H7 (cell line): Measurements from ENCODE around the gene FAM180B. TPM values are rescaled to one million over a fixed set of nuclear protein-coding genes. Genes with fewer than 3 reads are reported as not detected.
"Not testable (repeated sequence)": the region's sequence is repeated elsewhere in the genome, so short reads cannot be mapped to it uniquely, and the experiment has no call there.

Experiments
- DNase-seq: peaks from one replicate; pipeline ENCODE4 v3.0.0; 2012
- H3K27me3 ChIP-seq: 2 replicates; pipeline ENCODE4 v1.6.0; 2011; ENCODE audit warnings: mild to moderate bottlenecking, low read length; ENCODE audit not compliant: control insufficient read depth, insufficient read depth
- H3K36me3 ChIP-seq: replicated peaks from 2 replicates; pipeline ENCODE4 v1.5.1; 2011; ENCODE audit warnings: low read length; ENCODE audit not compliant: control insufficient read depth, insufficient read depth
- H3K4me3 ChIP-seq: 2 replicates; pipeline ENCODE4 v1.5.1; 2011; ENCODE audit warnings: low read depth, mild to moderate bottlenecking, control low read depth, low read length, moderate library complexity; ENCODE audit not compliant: insufficient read depth
- total RNA-seq: library from RNA; depleted of rRNA; stranded (reverse); fragments of >200 nt; shearing (Covaris generic); gene quantifications from 2 replicates; pipeline ENCODE4 v1.2.3, GENCODE V29; 2014; rRNA removed

Gene FAM180B
- not detected in 2 replicates for total RNA-seq

GRCh38 chr11:47586098-47586855 is at the start of gene FAM180B:
TSS of gene FAM180B (plus strand) at chr11:47586678. CDS start at chr11:47586769, 91 bp downstream.
- Histone ChIP-seq H3K27me3 (no peaks in the 10 kb centered on the region), H3K36me3 (peaks cover 23% of the 10 kb centered on the region), H3K4me3 (no peak within 1 kb of the TSS)
- DNase-seq: peak; percentile 54

GRCh38 chr11:47536915-47537314 is 49.6 kb upstream of the FAM180B start:
- Histone ChIP-seq H3K4me3 (no peak overlapping the region), H3K27me3 (no peaks in the 10 kb centered on the region), H3K36me3 (no peaks in the 10 kb centered on the region)
- DNase-seq: no peak

- no peak for DNase-seq
- Histone ChIP-seq H3K36me3 (no peaks in the 10 kb centered on the region), H3K4me3 (no peak overlapping the region), H3K27me3 (no peaks in the 10 kb centered on the region)
These were observed 47.5 kb upstream of the FAM180B start for GRCh38 chr11:47538741-47539565.

- no peaks in the 10 kb centered on the region for H3K27me3 ChIP-seq
- DNase-seq: no peak
- no peaks in the 10 kb centered on the region for H3K36me3 ChIP-seq
- no peak overlapping the region for H3K4me3 ChIP-seq
These were observed 46.8 kb upstream of the FAM180B start for GRCh38 chr11:47539681-47540039.

GRCh38 chr11:47541070-47541469 is 45.4 kb upstream of the FAM180B start:
- DNase-seq: no peak
- Histone ChIP-seq H3K36me3 (no peaks in the 10 kb centered on the region), H3K4me3 (no peak overlapping the region), H3K27me3 (no peaks in the 10 kb centered on the region)

GRCh38 chr11:47545298-47545697 is 41.2 kb upstream of the FAM180B start:
- no peak for DNase-seq
- Histone ChIP-seq H3K36me3 (no peaks in the 10 kb centered on the region), H3K4me3 (no peak overlapping the region), H3K27me3 (no peaks in the 10 kb centered on the region)

GRCh38 chr11:47546274-47546673 is 40.2 kb upstream of the FAM180B start:
- DNase-seq, H3K36me3 ChIP-seq, H3K4me3 ChIP-seq, H3K27me3 ChIP-seq: not testable (repeated sequence)

GRCh38 chr11:47550288-47551047 is 36.0 kb upstream of the FAM180B start:
- Histone ChIP-seq H3K4me3 (no peak overlapping the region), H3K27me3 (no peaks in the 10 kb centered on the region), H3K36me3 (no peaks in the 10 kb centered on the region)
- DNase-seq: no peak

- Histone ChIP-seq H3K27me3 (no peaks in the 10 kb centered on the region), H3K36me3 (no peaks in the 10 kb centered on the region), H3K4me3 (no peak overlapping the region)
- peak; percentile 47 for DNase-seq
These were observed 35.4 kb upstream of the FAM180B start for GRCh38 chr11:47551086-47551485.

GRCh38 chr11:47552056-47552565 is 34.4 kb upstream of the FAM180B start:
- H3K27me3 ChIP-seq: no peaks in the 10 kb centered on the region
- DNase-seq: peak; percentile 51
- peak overlapping the region; percentile 99 for H3K4me3 ChIP-seq
- H3K36me3 ChIP-seq: no peaks in the 10 kb centered on the region

GRCh38 chr11:47552566-47553405 is 33.7 kb upstream of the FAM180B start, which contains the start of gene CELF1:
TSS of gene CELF1 (minus strand) at chr11:47553132. CDS start at chr11:47499523, 53,609 bp downstream.
- H3K36me3 ChIP-seq: no peaks in the 10 kb centered on the region
- peak within 1 kb of the TSS; percentile 99 for H3K4me3 ChIP-seq
- H3K27me3 ChIP-seq: no peaks in the 10 kb centered on the region
- peak; percentile 93 for DNase-seq

- Histone ChIP-seq H3K4me3 (peak overlapping the region; percentile 99), H3K27me3 (no peaks in the 10 kb centered on the region), H3K36me3 (no peaks in the 10 kb centered on the region)
- DNase-seq: no peak
These were observed 33.1 kb upstream of the FAM180B start for GRCh38 chr11:47553406-47553743.

- H3K36me3 ChIP-seq, H3K4me3 ChIP-seq, DNase-seq: not testable (repeated sequence)
These were observed 29.5 kb upstream of the FAM180B start for GRCh38 chr11:47557004-47557403.

GRCh38 chr11:47558695-47559094 is 27.8 kb upstream of the FAM180B start:
- Histone ChIP-seq H3K36me3 (no peaks in the 10 kb centered on the region), H3K27me3 (no peaks in the 10 kb centered on the region), H3K4me3 (no peak overlapping the region)
- no peak for DNase-seq

More at GRCh38 chr11:47557004-47557403, 29.5 kb upstream of the FAM180B start:
- H3K27me3 ChIP-seq: not testable (repeated sequence)
